CD4-positive, alpha-beta T cell treated with Interleukin-15 for 1 hour (primary cell): ENCODE data around the gene LYVE1.
"Not testable (repeated sequence)": the region's sequence is repeated elsewhere in the genome, so short reads cannot be mapped to it uniquely, and the experiment has no call there.

Experiments used
- DNase-seq: peaks from one replicate; pipeline ENCODE4 v3.0.0-alpha.2; 2020

LYVE1 gene, protein sequence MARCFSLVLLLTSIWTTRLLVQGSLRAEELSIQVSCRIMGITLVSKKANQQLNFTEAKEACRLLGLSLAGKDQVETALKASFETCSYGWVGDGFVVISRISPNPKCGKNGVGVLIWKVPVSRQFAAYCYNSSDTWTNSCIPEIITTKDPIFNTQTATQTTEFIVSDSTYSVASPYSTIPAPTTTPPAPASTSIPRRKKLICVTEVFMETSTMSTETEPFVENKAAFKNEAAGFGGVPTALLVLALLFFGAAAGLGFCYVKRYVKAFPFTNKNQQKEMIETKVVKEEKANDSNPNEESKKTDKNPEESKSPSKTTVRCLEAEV

DNA sequence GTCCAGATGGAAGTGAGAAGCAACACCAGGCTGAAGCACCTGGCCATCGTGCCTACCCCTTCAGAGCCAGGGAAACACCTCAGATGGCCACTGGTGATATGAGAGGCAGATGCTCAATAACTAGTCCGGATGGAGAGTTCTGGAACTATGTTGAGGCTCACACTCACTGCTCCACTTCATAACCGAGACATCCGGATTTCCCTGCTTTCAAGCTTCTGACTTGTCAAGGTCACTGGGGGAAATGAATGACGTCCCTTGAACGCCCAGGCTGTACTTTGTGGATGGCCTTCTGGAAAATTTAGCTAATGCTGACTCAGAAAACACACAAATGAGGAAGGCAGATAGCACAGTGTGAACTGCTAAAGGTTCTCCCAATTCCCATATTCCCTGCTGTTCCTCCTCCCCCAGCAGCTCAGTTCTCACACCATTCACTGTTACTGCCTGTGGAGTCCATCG lies at the start of gene LYVE1:
Gene LYVE1 (minus strand): TSS at position 180 of the 456 bp plus-strand sequence. CDS start 133 bp downstream, at position 47.
- DNase-seq, result no peak

DNA sequence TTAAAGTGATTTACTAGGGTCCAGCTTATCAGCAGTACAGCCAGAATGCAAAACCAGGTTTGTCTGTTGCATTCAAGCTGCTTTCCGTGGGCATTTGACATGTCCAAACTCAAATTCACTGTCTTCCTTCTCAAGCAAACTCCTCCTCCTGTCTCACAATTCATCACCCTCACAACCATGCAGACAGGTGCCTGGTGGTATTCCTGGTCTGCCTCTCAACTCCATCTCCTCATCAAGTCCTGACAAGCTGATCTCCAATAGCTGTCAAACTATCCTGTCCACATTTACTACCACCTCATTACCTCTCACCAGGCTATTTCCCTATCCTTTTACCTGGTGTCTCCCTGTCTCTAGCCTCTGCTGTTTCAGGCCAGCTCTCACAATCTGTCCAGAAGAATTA lies 49.1 kb upstream of the LYVE1 start:
- DNase-seq, result no peak

- DNase-seq, result no peak
These were observed 43.8 kb upstream of the LYVE1 start for GRCh38 chr11:10611979-10612862.

DNA sequence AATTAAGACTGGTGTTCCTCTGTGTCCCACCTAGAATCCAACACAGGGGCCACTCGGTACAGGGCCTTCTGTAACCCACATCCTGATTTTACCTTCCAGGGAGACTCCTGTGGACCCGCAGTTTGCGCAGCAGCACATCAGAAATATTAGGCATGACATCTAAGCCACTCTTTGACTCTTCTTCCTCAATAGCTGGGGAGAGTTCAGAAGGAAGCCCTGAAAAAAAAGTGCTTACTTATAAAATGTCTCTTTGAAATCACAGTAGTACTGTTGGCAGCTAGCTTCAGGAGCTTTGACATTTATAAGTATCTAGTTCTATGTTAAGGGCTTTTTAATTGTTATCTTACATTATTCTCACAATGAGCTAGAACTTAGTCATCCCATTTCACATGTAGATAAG lies 41.2 kb upstream of the LYVE1 start:
- no peak for DNase-seq

- DNase-seq, result no peak
These were observed 40.1 kb upstream of the LYVE1 start for GRCh38 chr11:10608584-10608983.

DNA sequence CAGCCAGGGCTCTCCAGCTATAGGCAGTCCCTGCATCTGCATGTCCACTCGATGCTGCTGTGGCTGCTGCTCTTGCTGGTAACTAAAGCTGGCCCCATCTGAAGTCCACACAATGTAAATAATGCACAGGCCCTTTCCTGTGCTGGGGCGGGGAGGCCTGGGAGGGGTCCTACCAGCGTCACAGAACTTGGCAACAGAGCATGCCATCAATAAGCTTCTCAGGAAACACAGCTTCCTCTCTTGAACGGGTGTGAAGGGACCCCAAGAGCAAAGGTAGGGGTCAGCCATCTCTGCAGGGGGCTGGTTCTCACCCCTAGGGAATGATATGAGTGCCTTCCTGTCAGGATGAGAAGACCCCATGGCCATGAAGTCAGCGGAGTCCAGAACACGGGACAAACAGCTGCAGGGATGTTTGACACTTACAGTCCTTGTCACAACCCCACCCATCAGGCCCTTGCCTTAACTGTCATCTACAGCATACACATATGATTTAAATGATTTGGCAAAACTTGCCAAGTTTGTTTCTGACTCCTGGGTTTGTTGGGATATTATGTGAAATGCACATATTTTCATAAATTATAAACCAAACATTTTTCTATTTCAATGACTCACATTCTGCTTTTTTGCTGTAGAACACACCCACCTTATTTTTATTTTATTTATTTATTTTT lies 39.1 kb upstream of the LYVE1 start:
- DNase-seq, result no peak

- peak; percentile 29 for DNase-seq
These were observed 38.2 kb upstream of the LYVE1 start for GRCh38 chr11:10606536-10607208.

- peak; percentile 37 for DNase-seq
These were observed 37.5 kb upstream of the LYVE1 start for GRCh38 chr11:10605941-10606381.

GRCh38 chr11:10604798-10605197 lies 36.3 kb upstream of the LYVE1 start:
- no peak for DNase-seq

GRCh38 chr11:10604340-10604748 lies 35.9 kb upstream of the LYVE1 start:
- no peak for DNase-seq

GRCh38 chr11:10603721-10604297 lies 35.3 kb upstream of the LYVE1 start:
- no peak for DNase-seq

- DNase-seq, result no peak
These were observed 34.5 kb upstream of the LYVE1 start for GRCh38 chr11:10602945-10603344.

GRCh38 chr11:10602366-10602765 lies 33.9 kb upstream of the LYVE1 start:
- DNase-seq, result no peak

DNA sequence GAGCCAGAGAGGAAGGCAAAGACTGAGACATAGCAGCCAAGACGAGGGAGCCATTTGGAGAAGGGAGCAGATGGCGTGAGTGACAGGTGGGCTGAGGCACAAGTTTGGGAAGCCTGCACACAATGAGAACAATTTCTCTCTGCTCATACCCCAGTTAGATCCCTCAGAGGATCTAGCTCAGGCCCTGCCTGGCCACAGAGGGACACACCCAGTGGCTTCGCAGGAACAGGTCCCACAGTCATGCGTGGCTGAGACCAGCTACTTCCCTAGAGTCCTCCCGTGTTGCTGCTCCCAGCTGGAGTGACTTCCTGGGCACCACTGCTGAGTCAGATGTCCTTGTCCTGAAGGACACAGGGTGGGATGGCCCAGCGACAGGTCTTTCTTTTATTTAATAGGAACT lies 33.4 kb upstream of the LYVE1 start:
- DNase-seq, result peak; percentile 26

GRCh38 chr11:10600570-10601248 lies 32.2 kb upstream of the LYVE1 start:
- no peak for DNase-seq

DNA sequence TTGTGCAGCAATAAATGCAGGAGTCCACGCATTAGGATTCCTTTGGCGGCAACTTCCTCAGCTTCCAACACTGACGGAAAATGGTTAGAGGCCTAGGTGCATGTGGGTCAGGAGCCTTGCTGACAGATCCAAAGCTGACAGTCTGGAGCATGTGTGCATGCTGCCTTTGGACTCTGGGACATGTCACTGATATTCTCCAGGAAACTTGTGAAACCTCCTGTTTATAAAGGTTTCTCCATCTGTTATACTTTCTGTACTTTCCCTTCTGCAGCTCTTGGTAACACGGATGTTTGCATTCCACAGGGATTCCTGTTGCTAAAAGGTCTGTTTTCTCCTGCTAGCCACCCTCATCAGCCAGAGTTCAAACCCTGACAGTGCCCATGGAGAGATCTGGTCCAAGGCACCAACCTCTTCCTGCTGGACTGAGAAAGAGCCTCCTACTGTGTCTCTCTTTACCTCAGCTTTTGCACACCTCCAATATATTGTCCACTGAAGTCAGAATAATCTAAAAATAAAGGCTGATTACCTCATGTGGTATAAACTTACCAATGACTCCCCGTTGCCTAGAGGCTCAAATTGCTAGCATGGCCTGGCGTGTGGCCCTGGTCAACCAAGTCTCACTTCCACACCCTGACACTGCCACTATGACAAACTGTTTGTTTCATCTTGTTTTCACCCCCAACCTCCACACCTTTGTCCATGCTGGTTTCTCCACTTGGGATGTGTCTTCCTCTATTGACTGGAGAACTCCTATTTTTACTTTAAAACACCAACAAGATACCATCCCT lies 31.1 kb upstream of the LYVE1 start:
- DNase-seq, result no peak

GRCh38 chr11:10598816-10599215 lies 30.4 kb upstream of the LYVE1 start:
- DNase-seq, result no peak

DNA sequence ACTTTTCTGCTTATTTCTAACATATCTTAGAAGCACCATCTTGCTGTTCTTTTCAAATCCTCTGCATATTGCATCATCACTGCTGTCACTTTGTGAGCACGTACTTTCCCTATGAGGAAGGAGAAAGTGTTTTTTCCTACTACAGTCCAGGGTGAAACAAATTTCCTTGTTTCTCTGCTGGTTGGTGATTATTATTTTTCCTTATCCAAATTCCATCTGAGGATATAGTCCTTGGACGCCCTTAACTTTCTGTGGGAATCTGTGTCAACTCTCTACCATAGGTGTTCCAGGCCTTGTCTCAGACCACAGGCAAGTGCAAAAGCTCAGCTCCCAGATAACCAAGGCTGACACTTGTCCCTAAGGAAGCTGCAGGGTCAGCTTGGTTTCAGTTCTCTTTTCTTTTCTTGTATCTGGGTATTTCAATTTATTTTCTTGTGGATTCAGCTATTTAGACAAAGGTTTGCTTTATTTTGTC lies 29.4 kb upstream of the LYVE1 start:
- DNase-seq, result no peak

DNA sequence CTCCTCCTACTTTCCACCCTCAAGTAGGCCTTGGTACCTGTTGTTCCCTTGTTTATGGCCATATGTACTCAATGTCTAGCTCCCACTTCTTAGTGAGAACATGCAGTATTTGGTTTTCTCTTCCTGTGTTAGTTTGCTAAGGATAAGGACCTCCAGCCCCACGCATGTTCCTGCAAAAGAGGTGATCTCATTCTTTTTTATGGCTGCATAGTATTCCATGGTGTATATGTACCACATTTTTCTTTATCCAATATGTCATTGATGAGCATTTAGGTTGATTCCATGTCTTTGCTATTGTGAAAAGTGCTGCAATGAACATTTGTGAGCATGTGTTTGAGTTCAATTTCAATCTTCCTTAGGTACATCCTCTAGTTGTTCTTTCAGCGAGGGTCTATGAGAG lies 27.4 kb upstream of the LYVE1 start:
- DNase-seq, result not testable (repeated sequence)

DNA sequence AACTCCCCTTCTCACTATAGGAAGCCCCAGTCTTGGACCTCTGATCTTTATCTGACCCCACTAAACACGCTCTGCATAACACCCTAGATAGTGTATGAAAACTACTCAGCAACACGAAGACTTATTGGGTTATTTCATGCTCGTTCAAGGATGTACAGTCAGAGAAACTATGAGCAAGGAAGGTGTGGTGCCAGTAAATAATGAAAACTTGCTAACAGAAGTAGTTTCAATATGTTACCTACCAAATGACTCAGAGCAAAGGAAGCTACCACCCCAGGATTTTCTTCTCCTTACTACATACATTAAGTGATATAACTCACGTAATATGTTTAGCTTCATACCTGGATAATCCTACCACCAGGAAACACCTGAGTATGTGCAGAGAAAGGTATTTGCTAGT lies 25.9 kb upstream of the LYVE1 start:
- DNase-seq, result no peak

GRCh38 chr11:10592331-10592730 lies 23.9 kb upstream of the LYVE1 start:
- no peak for DNase-seq
